Mesenchymal stem cell (in vitro differentiated cells and primary cell): ENCODE measurements around the gene NUDT4.

Experiments used
- DNase-seq: peaks from one replicate; pipeline ENCODE4 v3.0.0-alpha.2; 2013
- H2AFZ ChIP-seq: one replicate; pipeline ENCODE4 v1.6.1; 2013; ENCODE audit warnings: low read depth, mild to moderate bottlenecking, control low read depth, inconsistent platforms, low read length, moderate library complexity
- H2AK5ac ChIP-seq: 2 replicates; pipeline ENCODE4 v1.6.1; 2013; ENCODE audit warnings: low read length, moderate library complexity, mild to moderate bottlenecking, inconsistent platforms; ENCODE audit not compliant: severe bottlenecking
- H2BK120ac ChIP-seq: one replicate; pipeline ENCODE4 v1.6.1; 2013; ENCODE audit warnings: low read depth, mild to moderate bottlenecking, inconsistent platforms, low read length, moderate library complexity
- H2BK12ac ChIP-seq, 2 experiments: one replicate each; pipeline ENCODE4 v1.6.1; 2013; ENCODE audit warnings: inconsistent platforms in 2 of 2, low read length in 2 of 2, mild to moderate bottlenecking in 2 of 2, moderate library complexity in 2 of 2, control low read depth in 1 of 2
- H2BK15ac ChIP-seq: one replicate; pipeline ENCODE4 v1.6.1; 2013; ENCODE audit warnings: mild to moderate bottlenecking, low read depth, inconsistent platforms; ENCODE audit not compliant: poor library complexity, severe bottlenecking
- H2BK5ac ChIP-seq: 2 replicates; pipeline ENCODE4 v1.6.1; 2013; ENCODE audit warnings: low read depth, mild to moderate bottlenecking, low read length, control low read depth, inconsistent platforms; ENCODE audit not compliant: poor library complexity, severe bottlenecking
- H3K14ac ChIP-seq, 2 experiments: one replicate each; pipeline ENCODE4 v1.6.1; 2013; ENCODE audit warnings: inconsistent platforms in 2 of 2, low read length in 2 of 2, control low read depth in 1 of 2, mild to moderate bottlenecking in 1 of 2, moderate library complexity in 1 of 2
- H3K18ac ChIP-seq, 2 experiments: one replicate each; pipeline ENCODE4 v1.6.1; 2013; ENCODE audit warnings: inconsistent platforms in 2 of 2, low read length in 2 of 2, control low read depth in 1 of 2, low read depth in 1 of 2, mild to moderate bottlenecking in 1 of 2
- H3K23ac ChIP-seq, 2 experiments: one replicate each; pipeline ENCODE4 v1.6.1; 2013; ENCODE audit warnings: inconsistent platforms in 2 of 2, low read length in 2 of 2, mild to moderate bottlenecking in 2 of 2, moderate library complexity in 2 of 2, control low read depth in 1 of 2
- H3K27ac ChIP-seq: 2 replicates; pipeline ENCODE4 v1.5.1; 2013; ENCODE audit warnings: mild to moderate bottlenecking, moderate library complexity, low read length, control low read depth, inconsistent platforms; ENCODE audit not compliant: poor library complexity, severe bottlenecking
- H3K27me3 ChIP-seq, 2 experiments: 2 replicates each; pipeline versions ENCODE4 v1.6.1 to v1.7.0; 2013; ENCODE audit warnings: low read length in 2 of 2, mild to moderate bottlenecking in 2 of 2, moderate library complexity in 2 of 2, control low read depth in 1 of 2, inconsistent platforms in 1 of 2; ENCODE audit not compliant: control insufficient read depth in 1 of 2, insufficient read depth in 1 of 2
- H3K36me3 ChIP-seq, 2 experiments: 2 replicates each; pipeline versions ENCODE4 v1.6.1 to v1.7.0; 2013; ENCODE audit warnings: low read length in 2 of 2, control low read depth in 1 of 2, inconsistent platforms in 1 of 2, low read depth in 1 of 2, mild to moderate bottlenecking in 1 of 2; ENCODE audit not compliant: insufficient read depth in 2 of 2, control insufficient read depth in 1 of 2
- H3K4ac ChIP-seq, 2 experiments: one replicate each; pipeline ENCODE4 v1.6.1; 2013; ENCODE audit warnings: inconsistent platforms in 2 of 2, low read length in 2 of 2, mild to moderate bottlenecking in 2 of 2, moderate library complexity in 2 of 2, control low read depth in 1 of 2, low read depth in 1 of 2
- H3K4me1 ChIP-seq: 2 replicates; pipeline ENCODE4 v1.6.1; 2013; ENCODE audit warnings: low read depth, low read length, control low read depth; ENCODE audit not compliant: control insufficient read depth, insufficient read depth
- H3K4me2 ChIP-seq: 2 replicates; pipeline ENCODE4 v1.6.1; 2013; ENCODE audit warnings: low read length, mild to moderate bottlenecking, inconsistent platforms; ENCODE audit not compliant: poor library complexity, severe bottlenecking
- H3K4me3 ChIP-seq, 2 experiments: 2 replicates each; pipeline versions ENCODE4 v1.5.1 to v1.7.0; 2013; ENCODE audit warnings: low read length in 2 of 2, mild to moderate bottlenecking in 2 of 2, control low read depth in 1 of 2, low read depth in 1 of 2; ENCODE audit not compliant: insufficient read depth in 1 of 2
- H3K79me1 ChIP-seq: replicated peaks from 2 replicates; pipeline ENCODE4 v1.6.1; 2013; ENCODE audit warnings: mild to moderate bottlenecking, control low read depth, low read length, inconsistent platforms; ENCODE audit not compliant: poor library complexity, severe bottlenecking
- H3K9ac ChIP-seq: 2 replicates; pipeline ENCODE4 v1.7.0; 2013; ENCODE audit warnings: mild to moderate bottlenecking, low read length, moderate library complexity
- H3K9me3 ChIP-seq: 2 replicates; pipeline ENCODE4 v1.7.0; 2013; ENCODE audit warnings: mild to moderate bottlenecking, low read length; ENCODE audit not compliant: control insufficient read depth
- H4K8ac ChIP-seq: one replicate; pipeline ENCODE4 v1.6.1; 2013; ENCODE audit warnings: inconsistent platforms, mild to moderate bottlenecking, low read length, moderate library complexity
- H4K91ac ChIP-seq: one replicate; pipeline ENCODE4 v1.6.1; 2013; ENCODE audit warnings: mild to moderate bottlenecking, low read length, inconsistent platforms
- WGBS: methylation state at CpG from one replicate; pipeline ENCODE4 v1.1.7; 2013; ENCODE audit warnings: mixed read lengths; 5-methylcytosine and 5-hydroxymethylcytosine counted together

The NUDT4 gene

GRCh38 chr12:93356214-93356613 lies 21.5 kb upstream of the NUDT4 start:
- H2AFZ ChIP-seq = no peak overlapping the region
- no peak overlapping the region for H3K4me3 ChIP-seq
- no peak overlapping the region for H2AK5ac ChIP-seq
- no peak overlapping the region for H3K27ac ChIP-seq
- H4K8ac ChIP-seq = no peak overlapping the region
- H3K4ac ChIP-seq = no peak overlapping the region
- WGBS = 100% methylated on average over 3 of the region's 8 CpGs
- H3K9me3 ChIP-seq = no peaks in the 10 kb centered on the region
- no peak overlapping the region for H4K91ac ChIP-seq
- H3K27me3 ChIP-seq = no peaks in the 10 kb centered on the region
- no peak overlapping the region for H3K23ac ChIP-seq
- H3K36me3 ChIP-seq = no peaks in the 10 kb centered on the region
- no peak overlapping the region for H3K18ac ChIP-seq
- DNase-seq = no peak
- H3K79me1 ChIP-seq = no peaks in the 10 kb centered on the region
- H2BK12ac ChIP-seq = no peak overlapping the region
- H3K9ac ChIP-seq = no peak overlapping the region
- H2BK15ac ChIP-seq = no peak overlapping the region
- H3K4me1 ChIP-seq = no peaks in the 10 kb centered on the region
- H2BK120ac ChIP-seq = no peak overlapping the region
- no peak overlapping the region for H2BK5ac ChIP-seq
- H3K14ac ChIP-seq = no peak overlapping the region
- H3K4me2 ChIP-seq = no peak overlapping the region

GRCh38 chr12:93358058-93358457 lies 19.7 kb upstream of the NUDT4 start:
- Histone ChIP-seq H2BK12ac (no peak overlapping the region), H3K27me3 (no peaks in the 10 kb centered on the region), H3K4me3 (no peak overlapping the region), H2AFZ (no peak overlapping the region), H3K4me1 (peaks cover 3% of the 10 kb centered on the region), H3K4me2 (no peak overlapping the region), H2BK120ac (no peak overlapping the region), H2AK5ac (no peak overlapping the region), H3K9me3 (no peaks in the 10 kb centered on the region), H4K91ac (no peak overlapping the region), H3K9ac (no peak overlapping the region), H3K4ac (no peak overlapping the region), H4K8ac (no peak overlapping the region), H3K14ac (no peak overlapping the region), H3K27ac (no peak overlapping the region), H3K79me1 (no peaks in the 10 kb centered on the region), H3K36me3 (no peaks in the 10 kb centered on the region), H2BK5ac (no peak overlapping the region), H2BK15ac (no peak overlapping the region), H3K23ac (no peak overlapping the region), H3K18ac (no peak overlapping the region)
- WGBS = 94% methylated on average over 2 of the region's 2 CpGs
- no peak for DNase-seq

GRCh38 chr12:93358821-93359220 lies 18.9 kb upstream of the NUDT4 start:
- no peak overlapping the region for H4K8ac ChIP-seq
- no peak overlapping the region for H3K14ac ChIP-seq
- no peak overlapping the region for H3K4me3 ChIP-seq
- no peak overlapping the region for H2BK12ac ChIP-seq
- no peak overlapping the region for H3K4me2 ChIP-seq
- no peak overlapping the region for H2BK15ac ChIP-seq
- H2AFZ ChIP-seq = no peak overlapping the region
- peaks cover 3% of the 10 kb centered on the region for H3K4me1 ChIP-seq
- no peak overlapping the region for H3K18ac ChIP-seq
- H3K9me3 ChIP-seq = no peaks in the 10 kb centered on the region
- H3K9ac ChIP-seq = no peak overlapping the region
- no peak overlapping the region for H2BK5ac ChIP-seq
- H3K4ac ChIP-seq = no peak overlapping the region
- no peaks in the 10 kb centered on the region for H3K36me3 ChIP-seq
- no peak overlapping the region for H4K91ac ChIP-seq
- no CpG with 5 or more reads among the region's 2 CpGs for WGBS
- H3K79me1 ChIP-seq = no peaks in the 10 kb centered on the region
- H3K23ac ChIP-seq = no peak overlapping the region
- no peak overlapping the region for H2BK120ac ChIP-seq
- H2AK5ac ChIP-seq = no peak overlapping the region
- H3K27me3 ChIP-seq = no peaks in the 10 kb centered on the region
- no peak overlapping the region for H3K27ac ChIP-seq
- no peak for DNase-seq

GRCh38 chr12:93360688-93361087 lies 17.0 kb upstream of the NUDT4 start:
- WGBS = 40% methylated on average over 1 of the region's 2 CpGs
- Histone ChIP-seq H3K18ac (no peak overlapping the region), H3K4me3 (no peak overlapping the region), H3K4ac (no peak overlapping the region), H3K4me1 (peaks cover 3% of the 10 kb centered on the region), H2AFZ (no peak overlapping the region), H4K8ac (no peak overlapping the region), H3K9ac (no peak overlapping the region), H3K4me2 (no peak overlapping the region), H2BK12ac (no peak overlapping the region), H3K27ac (no peak overlapping the region), H2BK5ac (no peak overlapping the region), H3K23ac (no peak overlapping the region), H3K79me1 (no peaks in the 10 kb centered on the region), H3K36me3 (no peaks in the 10 kb centered on the region), H2AK5ac (no peak overlapping the region), H3K27me3 (no peaks in the 10 kb centered on the region), H4K91ac (no peak overlapping the region), H2BK15ac (no peak overlapping the region), H2BK120ac (no peak overlapping the region), H3K14ac (no peak overlapping the region), H3K9me3 (no peaks in the 10 kb centered on the region)
- no peak for DNase-seq
